Activated gamma-delta T cell (primary cell): ENCODE results near the gene GRB7.
"Not testable (repeated sequence)": the region's sequence is repeated elsewhere in the genome, so short reads cannot be mapped to it uniquely, and the experiment has no call there.

Experiments used
- DNase-seq: peaks from one replicate; lab custom pipeline; 2025; lab: John Stamatoyannopoulos, UW
- total RNA-seq, 2 donors: gene quantifications; one replicate each; lab custom pipeline; 2026; lab: John Stamatoyannopoulos, UW

Gene GRB7
- 0 to 0.10 reads per million in 2 donors for total RNA-seq

DNA sequence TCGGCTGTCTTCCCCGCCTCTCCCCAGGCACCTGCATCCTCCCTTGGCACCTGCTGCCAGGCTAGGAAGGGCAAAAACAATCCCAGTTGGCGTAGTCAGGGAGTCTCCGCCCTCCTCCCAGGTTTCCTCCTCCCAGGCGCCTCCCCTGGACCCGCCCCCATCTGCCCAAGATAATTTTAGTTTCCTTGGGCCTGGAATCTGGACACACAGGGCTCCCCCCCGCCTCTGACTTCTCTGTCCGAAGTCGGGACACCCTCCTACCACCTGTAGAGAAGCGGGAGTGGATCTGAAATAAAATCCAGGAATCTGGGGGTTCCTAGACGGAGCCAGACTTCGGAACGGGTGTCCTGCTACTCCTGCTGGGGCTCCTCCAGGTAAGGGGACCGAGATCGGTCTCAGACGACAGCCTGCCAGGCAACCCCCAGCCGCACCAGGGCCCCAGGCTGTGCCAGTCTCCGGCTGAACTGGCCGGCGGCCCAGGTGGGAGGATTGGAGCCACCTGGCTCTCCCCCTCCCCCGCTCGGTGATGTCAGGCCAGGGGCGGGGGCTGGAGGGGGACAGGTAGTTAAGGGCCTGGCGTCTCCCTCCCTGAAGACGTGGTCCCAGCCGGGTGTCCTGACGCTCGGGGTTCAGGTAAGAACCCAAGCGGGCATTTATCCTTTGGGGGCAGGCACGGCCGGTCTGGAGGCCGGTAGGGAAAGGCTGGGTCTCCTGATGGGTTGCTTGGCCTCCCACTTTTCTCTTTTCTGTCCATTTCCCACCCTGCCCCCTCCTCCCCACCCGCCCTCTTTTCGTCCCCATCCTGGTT is at the start of gene GRB7:
TSS of gene GRB7 (plus strand) at position 179 of the 808 bp plus-strand sequence. CDS start 4,364 bp downstream, outside the sequence.
- DNase-seq = no peak

DNA sequence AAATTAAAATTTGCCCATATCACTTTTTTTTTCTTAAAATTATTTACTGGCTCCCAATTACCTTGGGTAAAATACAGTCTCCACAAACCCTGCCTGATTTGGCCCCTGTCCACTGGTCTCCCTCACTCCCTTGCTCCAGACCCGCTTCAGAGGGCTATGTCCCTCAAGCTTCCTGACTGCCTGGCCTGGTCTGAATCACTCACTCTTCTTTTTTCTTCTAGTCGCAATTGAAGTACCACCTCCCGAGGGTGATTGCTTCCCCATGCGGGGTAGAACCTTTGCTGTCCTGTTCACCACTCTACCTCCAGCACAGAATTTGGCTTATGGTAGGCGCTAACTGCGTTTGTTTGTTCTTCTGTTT is 49.3 kb upstream of the GRB7 start:
- no peak for DNase-seq

DNA sequence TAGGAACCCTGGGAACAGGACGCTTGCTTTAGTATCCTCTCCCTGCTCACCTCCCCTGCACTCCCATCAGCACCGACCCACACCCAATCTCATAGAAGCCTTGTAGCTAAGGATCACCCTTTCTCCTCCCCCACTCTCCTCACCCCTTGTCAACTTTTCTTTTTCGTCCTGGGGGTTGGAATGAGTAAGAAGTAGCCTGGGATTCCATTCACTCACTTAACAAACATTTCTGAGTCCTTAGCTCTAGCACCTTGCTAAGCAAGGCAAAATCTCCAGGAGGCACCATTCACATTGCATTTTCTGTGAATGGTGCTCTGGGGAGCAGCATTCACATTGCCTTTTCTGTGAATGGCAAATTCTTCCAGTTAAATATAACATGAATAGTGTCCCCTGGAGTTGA is 48.8 kb upstream of the GRB7 start:
- no peak for DNase-seq

DNA sequence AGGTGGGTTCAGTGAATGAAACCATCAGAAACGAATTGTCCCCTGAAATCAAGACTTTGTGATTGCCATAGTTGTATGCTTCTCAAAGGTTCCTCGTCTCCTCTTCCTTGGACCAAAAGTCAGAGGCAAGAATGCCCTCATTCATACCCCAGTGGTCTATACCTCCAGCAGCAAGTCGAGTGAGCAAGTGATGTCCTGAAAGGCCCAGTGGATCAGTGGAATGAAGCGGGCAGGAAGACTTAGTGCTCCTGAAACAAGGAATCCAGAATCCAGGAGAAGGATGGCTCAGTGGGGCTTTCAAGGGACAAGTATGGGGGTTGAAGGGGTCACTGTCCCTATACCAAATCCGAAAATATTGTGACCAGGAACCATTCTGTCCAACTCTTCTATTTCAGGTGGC is 43.1 kb upstream of the GRB7 start:
- no peak for DNase-seq

DNA sequence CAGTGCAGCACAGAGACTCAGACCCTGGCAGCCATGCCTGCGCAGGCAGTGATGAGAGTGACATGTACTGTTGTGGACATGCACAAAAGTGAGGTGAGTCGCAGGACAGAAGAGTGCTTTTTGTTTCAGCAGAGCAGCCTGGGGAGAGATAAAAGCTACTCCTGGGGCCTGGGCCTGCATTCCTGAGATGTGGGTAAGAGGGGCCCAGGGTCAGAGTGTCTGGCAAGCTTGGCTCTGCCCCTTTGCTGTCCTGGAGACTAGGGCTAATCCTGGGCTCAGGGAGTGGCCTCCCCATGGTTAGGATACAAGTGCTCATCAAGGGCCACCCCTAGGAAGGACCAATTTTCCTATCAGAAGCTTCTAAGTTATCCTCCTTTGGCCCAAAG is 42.7 kb upstream of the GRB7 start:
- DNase-seq = no peak

DNA sequence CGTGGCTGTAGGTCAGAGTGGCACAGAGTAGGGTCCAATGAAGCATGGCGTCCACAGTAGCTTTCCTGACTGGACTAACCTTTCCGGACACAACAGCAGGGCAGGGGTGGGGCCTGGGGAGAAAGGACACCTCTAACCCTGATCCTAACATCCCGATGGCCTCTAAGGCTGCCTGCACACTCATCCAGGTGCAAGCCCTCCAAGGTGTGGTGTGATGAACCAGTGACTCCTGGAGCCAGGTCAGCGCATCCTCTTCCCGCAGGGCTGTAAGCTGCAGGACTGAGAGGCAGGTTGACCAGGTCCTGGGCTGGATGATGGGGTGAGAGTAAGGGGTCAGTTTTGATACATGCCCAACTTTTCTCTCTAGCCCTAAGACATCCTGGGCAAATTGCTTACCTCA is 41.0 kb upstream of the GRB7 start:
- no peak for DNase-seq

DNA sequence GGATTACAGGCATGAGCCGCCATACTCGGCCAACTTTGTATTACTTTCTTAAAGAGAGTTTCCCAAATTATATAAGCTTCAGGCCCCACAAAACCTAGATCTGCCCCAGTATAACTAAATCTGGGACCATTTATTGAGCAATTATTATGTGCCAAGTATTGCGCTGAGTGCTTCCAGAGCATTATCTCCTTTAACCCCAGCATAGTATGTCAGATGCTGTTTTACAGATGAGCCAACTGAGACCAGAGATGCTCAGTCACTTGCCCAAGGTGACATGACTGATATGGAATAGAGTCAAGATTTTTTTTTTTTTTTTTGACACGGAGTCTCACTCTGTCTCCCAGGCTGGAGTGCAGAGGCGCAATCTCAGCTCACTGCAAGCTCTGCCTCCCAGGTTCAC is 39.8 kb upstream of the GRB7 start:
- DNase-seq = no peak

DNA sequence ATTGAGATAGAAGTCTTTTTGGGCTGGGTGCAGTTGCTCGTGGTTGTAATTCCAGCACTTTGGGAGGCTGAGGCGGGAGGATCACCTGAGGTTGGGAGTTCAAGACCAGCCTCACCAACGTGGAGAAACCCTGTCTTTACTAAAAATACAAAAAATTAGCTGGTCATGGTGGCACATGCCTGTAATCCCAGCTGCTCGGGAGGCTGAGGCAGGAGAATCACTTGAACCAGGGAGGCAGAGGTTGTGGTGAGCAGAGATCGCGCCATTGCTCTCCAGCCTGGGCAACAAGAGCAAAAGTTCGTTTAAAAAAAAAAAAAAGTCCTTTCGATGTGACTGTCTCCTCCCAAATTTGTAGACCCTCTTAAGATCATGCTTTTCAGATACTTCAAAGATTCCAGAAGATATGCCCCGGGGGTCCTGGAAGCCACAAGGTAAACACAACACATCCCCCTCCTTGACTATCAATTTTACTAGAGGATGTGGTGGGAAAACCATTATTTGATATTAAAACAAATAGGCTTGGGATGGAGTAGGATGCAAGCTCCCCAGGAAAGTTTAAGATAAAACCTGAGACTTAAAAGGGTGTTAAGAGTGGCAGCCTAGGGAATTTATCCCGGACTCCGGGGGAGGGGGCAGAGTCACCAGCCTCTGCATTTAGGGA is 38.5 kb upstream of the GRB7 start:
- DNase-seq = not testable (repeated sequence)

DNA sequence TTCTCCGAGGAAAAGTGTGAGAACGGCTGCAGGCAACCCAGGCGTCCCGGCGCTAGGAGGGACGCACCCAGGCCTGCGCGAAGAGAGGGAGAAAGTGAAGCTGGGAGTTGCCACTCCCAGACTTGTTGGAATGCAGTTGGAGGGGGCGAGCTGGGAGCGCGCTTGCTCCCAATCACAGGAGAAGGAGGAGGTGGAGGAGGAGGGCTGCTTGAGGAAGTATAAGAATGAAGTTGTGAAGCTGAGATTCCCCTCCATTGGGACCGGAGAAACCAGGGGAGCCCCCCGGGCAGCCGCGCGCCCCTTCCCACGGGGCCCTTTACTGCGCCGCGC is 38.0 kb upstream of the GRB7 start, which contains the start of gene ERBB2:
TSS of gene ERBB2 (plus strand) at position 247 of the 330 bp plus-strand sequence. CDS start 175 bp downstream, outside the sequence.
- DNase-seq = no peak

DNA sequence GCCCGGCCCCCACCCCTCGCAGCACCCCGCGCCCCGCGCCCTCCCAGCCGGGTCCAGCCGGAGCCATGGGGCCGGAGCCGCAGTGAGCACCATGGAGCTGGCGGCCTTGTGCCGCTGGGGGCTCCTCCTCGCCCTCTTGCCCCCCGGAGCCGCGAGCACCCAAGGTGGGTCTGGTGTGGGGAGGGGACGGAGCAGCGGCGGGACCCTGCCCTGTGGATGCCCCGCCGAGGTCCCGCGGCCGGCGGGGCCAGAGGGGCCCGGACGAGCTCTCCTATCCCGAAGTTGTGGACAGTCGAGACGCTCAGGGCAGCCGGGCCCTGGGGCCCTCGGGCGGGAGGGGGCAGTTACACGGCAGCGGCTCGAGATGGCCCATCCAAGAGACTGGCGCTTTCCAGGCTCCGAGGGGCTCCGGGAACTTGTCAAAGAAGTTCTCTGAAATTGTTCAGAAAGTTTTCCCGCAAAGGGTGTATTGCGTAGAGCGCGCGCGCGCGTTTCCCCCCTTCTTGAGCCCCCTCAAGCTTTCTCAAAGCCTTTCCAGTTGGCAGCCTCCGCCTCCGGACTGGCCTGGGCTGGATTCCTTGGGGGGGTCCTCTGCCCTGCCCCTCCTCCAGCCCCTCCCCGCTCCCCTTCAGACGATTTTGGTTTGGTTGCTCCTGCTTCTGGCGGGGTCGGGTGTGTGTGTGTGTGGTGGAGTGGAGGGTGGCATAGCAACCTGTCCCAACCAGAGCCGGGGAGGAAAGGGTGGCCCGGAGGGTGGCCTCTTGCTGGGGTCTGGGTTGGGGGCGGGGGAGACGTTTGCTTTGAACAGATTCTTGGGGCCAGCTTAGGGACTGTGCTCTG is 37.4 kb upstream of the GRB7 start:
- no peak for DNase-seq

DNA sequence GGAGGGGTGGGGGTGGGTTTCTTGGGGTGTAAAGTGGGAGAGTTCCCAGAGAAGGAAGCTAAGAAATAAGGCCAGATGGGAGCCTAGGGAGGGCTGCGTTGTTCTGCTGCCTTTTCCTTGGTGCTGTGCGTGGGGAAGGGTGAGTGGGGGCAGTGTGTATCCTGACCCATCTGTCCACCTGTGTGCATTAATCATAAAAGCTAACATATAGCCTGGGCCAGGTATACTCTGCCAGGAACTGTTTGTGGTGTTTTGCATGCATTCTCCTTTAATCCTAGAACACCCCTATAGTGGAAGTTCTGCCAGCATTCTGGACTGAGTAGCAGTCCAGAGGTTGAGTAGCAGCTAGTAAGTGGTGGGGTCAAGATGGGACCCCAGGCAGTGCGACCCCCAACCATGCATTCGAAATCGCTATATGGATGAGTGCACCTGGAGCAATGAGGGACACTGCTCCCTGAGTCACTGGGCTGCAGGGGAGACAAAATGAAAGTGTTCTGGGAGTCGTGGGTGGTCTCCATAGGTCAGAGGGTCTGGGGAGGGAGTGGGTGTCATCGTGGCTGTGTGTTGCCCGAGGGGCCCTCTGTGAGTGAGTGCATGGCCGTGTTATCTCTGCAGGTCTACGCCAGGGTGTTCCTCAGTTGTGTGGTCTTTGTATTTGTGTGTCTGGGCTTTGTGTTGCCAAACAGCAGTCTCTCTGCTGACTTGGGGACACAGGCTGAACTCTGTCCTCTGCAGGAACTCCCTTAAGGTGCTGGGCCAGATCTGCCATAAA is 36.5 kb upstream of the GRB7 start:
- DNase-seq = no peak

DNA sequence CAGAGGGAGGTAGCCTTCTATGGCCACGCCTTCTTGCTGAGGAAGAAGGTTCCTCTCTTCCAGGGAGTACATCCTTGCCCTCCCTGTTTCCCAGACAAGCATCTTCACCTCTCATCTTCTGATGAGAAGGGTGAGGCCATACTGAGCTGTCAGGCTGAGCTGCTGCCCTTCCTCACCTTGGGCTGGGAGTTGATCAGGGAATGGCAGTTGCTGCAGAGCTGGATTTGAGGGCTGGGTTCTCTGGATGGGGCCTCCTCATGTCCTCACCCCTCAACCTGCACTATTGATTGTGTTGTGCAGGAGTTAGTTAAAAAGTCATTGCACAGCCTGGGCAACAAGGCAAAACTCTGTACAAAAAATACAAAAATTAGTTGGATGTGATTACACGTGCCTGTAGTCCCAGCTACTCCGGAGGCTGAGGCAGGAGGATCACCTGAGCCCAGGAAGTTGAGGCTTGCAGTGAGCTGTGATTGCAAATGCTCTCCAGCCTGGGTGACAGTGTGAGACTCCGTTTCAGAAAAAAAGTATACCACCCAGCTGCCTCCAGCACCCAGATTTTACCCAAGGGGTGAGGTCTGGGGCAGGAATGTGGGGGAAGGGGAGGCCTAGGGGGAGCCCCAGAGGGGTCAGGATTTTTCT is 35.8 kb upstream of the GRB7 start:
- no peak for DNase-seq

DNA sequence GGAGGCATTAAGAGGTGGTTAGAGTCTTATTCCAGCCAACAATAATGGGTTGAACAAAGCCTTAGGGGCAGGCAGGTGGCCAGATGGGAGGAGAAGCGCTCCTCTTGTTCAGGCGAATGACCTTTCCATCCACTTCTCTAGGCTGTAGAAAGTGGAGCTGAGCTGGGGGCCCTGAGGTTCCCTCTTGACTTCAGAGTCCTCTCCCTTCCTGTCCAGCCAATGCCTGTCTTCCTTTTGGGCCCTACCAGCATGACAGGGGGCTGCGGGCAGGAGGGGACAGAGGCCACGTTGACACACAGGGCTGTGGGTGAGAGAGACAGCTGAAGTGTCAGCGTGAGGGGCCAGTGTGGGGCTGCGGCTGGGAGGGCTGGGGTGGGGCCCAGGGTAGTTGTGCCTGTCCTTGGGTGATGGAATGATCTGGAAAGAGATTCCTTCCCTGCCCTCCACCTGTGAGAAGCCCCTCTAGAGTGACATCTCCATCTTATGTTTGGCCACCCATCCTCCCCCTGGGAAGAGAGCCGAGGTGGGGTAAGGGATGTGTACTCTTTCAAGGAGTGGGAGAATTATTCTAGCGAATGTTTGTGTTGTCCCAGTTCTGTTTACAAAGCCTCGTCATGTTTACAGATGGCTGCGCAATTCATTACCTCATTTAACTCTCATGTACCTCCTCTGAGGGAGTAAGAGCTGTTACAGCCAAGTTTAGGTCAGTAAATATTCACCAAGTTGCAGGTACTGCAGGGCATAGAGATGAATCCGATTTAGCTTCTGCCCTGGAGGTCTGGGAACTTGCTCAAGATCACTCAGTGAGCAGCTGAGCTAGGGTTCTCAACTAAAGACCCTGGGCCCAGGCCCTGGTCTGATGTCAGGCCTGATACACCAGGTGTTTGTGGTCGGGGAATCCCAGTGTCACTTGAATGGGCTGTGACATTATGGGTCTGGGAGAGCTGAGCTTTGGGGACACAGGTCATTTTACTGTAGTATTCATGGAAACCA is 34.5 kb upstream of the GRB7 start:
- no peak for DNase-seq

DNA sequence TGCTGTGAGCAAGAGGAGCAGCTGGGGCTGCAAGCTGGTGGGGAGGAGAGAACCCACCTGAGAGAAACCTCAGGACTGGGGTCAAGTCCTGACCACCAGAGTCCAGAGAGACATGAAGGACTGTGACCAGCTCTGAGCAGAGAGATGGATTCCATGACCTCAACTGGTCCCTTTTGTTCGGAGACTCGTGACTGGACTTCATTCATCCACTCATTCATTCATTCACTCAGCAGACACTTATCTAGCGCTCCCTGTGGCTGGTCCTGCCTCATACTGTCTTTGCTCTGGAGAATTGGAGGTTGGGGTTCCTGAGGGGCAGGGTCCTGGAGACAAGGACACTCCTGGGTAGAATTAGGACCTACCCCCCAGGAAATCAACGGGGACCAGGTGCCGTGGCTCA is 33.8 kb upstream of the GRB7 start:
- no peak for DNase-seq

DNA sequence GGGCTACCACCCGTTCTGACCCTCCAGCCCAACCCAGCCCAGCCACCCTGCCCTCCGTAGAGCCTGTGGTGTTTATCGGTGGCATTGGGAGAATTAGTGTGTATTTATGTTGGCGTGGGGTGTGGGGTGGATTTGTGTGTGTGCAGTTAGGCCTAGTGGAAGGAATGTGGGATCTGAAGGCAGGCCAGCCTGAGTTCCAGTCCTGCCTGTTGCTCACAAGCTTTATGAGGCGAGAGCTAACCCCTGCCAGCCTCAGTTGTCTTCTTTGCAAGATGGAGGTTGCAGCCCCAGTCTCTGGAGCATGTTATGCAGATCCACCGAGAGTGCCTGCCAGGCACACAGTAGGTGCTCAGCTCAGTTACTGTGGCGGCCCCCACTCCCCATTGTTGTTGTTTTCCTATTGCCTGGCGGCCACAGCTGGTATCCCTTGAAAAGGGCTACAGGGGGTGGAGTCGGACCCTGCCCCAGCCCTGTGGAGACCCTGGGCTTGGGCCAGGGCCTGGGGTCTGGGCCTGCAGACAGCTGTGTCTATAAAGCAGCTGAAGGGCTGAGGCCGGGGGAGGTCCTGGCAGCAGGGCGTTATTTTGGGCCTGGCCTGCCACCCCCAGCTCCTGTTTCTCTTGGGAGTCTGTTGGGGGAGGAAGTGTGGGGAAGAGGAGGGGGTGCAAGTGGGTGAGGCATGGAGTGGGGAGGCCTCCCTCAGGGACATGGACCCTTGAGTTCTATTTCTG is 32.8 kb upstream of the GRB7 start:
- DNase-seq = no peak

DNA sequence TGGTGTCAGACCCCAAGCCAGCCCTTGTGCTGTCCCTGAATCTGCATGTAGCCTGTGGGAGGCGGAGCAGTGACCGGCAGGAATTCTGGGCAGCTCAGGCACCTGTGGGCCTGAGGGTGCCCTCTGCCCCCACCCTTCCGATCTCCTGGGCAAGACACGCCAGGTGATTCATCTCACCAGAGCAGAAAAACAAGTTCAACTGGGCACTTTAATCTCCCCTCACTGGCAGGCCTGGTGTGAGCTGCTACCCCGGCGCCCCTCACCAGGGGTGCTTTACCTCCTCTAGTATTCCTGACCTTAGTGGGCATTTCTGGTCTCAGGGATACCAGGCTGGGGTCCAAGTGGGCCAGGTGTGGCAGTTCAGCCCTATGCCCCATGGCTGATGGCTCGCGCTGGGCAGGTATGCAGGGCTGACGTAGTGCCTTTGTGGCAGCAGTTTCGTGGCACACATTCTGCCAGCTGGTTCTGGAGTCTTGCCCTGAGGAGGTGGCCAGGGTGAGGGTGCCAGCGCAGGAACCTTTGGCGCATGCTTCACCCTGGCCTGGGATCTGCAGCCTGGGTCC is 31.9 kb upstream of the GRB7 start:
- no peak for DNase-seq

DNA sequence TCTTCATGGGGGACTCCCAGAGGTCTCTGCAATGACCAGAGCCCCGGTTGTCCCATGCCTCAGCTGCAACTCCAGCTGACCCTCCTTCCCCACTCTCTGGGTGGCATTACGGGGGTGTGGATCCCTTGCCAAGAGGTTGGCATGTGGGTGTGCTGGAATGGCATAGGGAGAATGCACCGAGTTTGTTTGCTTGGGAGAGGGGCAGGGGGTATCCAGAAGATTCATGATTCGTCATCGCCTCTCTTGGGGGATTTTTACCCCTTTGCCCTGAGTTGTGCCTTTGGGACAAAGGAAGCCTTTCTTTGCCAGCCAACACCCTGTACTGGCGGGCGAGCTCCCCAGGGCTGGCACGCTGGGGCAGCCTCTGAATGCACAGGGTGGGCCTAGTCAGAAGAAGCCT is 31.4 kb upstream of the GRB7 start:
- DNase-seq = no peak

DNA sequence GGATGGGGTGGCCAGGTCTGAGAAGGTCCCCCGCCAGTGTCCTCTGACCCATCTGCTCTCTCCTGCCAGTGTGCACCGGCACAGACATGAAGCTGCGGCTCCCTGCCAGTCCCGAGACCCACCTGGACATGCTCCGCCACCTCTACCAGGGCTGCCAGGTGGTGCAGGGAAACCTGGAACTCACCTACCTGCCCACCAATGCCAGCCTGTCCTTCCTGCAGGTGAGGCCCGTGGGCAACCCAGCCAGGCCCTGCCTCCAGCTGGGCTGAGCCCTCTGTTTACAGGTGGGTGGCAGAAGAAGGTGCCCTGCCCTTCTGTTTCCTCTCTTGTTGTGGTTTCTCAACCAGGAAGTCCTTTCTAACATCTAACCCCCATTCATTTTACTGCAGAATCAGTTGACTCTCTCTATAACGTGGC is 30.8 kb upstream of the GRB7 start:
- DNase-seq = no peak
